ENCODE results near the gene OLIG2.

DNA sequence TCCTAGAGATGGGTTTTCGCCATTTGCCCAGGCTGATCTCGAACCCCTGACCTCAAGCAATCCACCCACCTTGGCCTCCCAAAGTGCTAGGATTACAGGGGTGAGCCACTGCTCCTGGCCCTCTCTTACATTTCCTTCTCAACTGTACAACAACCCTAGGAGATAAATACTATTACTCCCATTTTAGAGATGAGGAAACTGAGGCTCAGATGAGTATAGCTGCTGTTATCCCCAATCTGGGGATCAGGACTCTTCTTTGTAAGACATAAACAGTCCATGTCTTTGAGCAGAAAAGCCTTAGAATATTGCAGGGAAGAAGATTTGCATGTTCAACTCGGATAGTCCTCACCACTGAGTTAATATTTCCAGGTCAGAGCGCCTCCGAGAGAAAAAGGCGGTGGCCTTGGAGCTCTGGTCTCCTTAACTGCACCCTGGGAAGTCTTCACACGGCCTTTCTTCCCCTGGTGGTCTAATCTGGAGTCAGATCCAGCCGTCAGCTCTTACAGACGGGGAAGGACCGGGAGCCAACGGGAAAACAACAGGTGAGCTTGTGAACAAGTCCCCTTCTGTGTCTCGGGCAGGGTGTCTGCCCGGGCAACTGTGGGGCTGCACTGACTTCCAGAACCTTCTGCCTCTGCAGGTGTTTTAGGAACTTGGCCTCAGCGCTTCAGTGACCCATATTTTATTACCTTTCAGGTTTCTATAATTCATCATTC, 38.3 kb downstream of the OLIG2 start:
- TF ChIP-seq, protein P1, sequence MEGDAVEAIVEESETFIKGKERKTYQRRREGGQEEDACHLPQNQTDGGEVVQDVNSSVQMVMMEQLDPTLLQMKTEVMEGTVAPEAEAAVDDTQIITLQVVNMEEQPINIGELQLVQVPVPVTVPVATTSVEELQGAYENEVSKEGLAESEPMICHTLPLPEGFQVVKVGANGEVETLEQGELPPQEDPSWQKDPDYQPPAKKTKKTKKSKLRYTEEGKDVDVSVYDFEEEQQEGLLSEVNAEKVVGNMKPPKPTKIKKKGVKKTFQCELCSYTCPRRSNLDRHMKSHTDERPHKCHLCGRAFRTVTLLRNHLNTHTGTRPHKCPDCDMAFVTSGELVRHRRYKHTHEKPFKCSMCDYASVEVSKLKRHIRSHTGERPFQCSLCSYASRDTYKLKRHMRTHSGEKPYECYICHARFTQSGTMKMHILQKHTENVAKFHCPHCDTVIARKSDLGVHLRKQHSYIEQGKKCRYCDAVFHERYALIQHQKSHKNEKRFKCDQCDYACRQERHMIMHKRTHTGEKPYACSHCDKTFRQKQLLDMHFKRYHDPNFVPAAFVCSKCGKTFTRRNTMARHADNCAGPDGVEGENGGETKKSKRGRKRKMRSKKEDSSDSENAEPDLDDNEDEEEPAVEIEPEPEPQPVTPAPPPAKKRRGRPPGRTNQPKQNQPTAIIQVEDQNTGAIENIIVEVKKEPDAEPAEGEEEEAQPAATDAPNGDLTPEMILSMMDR (IDR thresholded peaks at IDR 0.05; ENCODE audit: insufficient read depth, low read depth, low read length): no peak
- peak; percentile 52 for TF ChIP-seq EZH2 (IDR thresholded peaks at IDR 0.05; ENCODE audit: insufficient read depth, low read length)
